ENCODE measurements around the gene BCLAF1. TPM values are rescaled to one million over a fixed set of nuclear protein-coding genes. Genes with fewer than 3 reads are reported as not detected.

The BCLAF1 gene
- total and polyA plus RNA-seq, 8 donors = 112 to 254 (median 198) TPM

GRCh38 chr6:136262940-136263339, 26.7 kb downstream of the BCLAF1 start:
- H3K36me3 ChIP-seq = peaks cover 0 to 97% of the 10 kb centered on the region in 2 donors
- H3K27ac ChIP-seq = no peak overlapping the region
- no peak for TF ChIP-seq CTCF (IDR thresholded peaks at IDR 0.05)
- no peak overlapping the region for H3K4me3 ChIP-seq
- no peaks in the 10 kb centered on the region for H3K9me3 ChIP-seq
- no peaks in the 10 kb centered on the region for H3K27me3 ChIP-seq
- peaks cover 0 to 6% of the 10 kb centered on the region in 2 donors for H3K4me1 ChIP-seq
- intact Hi-C loops (cut with DNase I) = no loop called here
- DNase-seq = no peak
- no peak for ATAC-seq

GRCh38 chr6:136254851-136255466, 34.7 kb downstream of the BCLAF1 start:
- Histone ChIP-seq H3K36me3 (peaks cover 0 to 41% of the 10 kb centered on the region in 2 donors), H3K27ac (no peak overlapping the region), H3K27me3 (no peaks in the 10 kb centered on the region), H3K4me3 (no peak overlapping the region), H3K4me1 (peaks cover 0 to 19% of the 10 kb centered on the region in 2 donors), H3K9me3 (no peaks in the 10 kb centered on the region)
- ATAC-seq (no peak), DNase-seq (no peak)
- TF ChIP-seq CTCF (IDR thresholded peaks at IDR 0.05) = no peak
- intact Hi-C loops (cut with DNase I) = no loop called here

GRCh38 chr6:136253734-136254133, 35.9 kb downstream of the BCLAF1 start:
- no peak overlapping the region for H3K4me3 ChIP-seq
- no peak for ATAC-seq
- intact Hi-C loops (cut with DNase I) = no loop called here

GRCh38 chr6:136252441-136252840, 37.2 kb downstream of the BCLAF1 start:
- peaks cover 0 to 33% of the 10 kb centered on the region in 2 donors for H3K4me1 ChIP-seq
- DNase-seq (no peak), ATAC-seq (no peak)
- no peak for TF ChIP-seq CTCF (IDR thresholded peaks at IDR 0.05)
- intact Hi-C loops (cut with DNase I) = no loop called here
- no peak overlapping the region for H3K27ac ChIP-seq
- H3K9me3 ChIP-seq = no peaks in the 10 kb centered on the region
- peaks cover 0 to 16% of the 10 kb centered on the region in 2 donors for H3K36me3 ChIP-seq
- H3K27me3 ChIP-seq = no peaks in the 10 kb centered on the region
- H3K4me3 ChIP-seq = no peak overlapping the region

More at GRCh38 chr6:136253734-136254133, 35.9 kb downstream of the BCLAF1 start:
- H3K9me3 ChIP-seq = no peaks in the 10 kb centered on the region
- no peak for DNase-seq
- H3K27me3 ChIP-seq = no peaks in the 10 kb centered on the region
- H3K4me1 ChIP-seq = peaks cover 0 to 31% of the 10 kb centered on the region in 2 donors
- H3K27ac ChIP-seq = no peak overlapping the region
- no peak for TF ChIP-seq CTCF (IDR thresholded peaks at IDR 0.05)
- H3K36me3 ChIP-seq = peaks cover 0 to 29% of the 10 kb centered on the region in 2 donors

- H3K36me3 ChIP-seq = peaks cover 0 to 5% of the 10 kb centered on the region in 2 donors
- no peak for ATAC-seq
- intact Hi-C loops (cut with DNase I) = no loop called here
- DNase-seq = no peak
- peaks cover 0 to 33% of the 10 kb centered on the region in 2 donors for H3K4me1 ChIP-seq
- H3K27me3 ChIP-seq = no peaks in the 10 kb centered on the region
- H3K27ac ChIP-seq = no peak overlapping the region
- no peak for TF ChIP-seq CTCF (IDR thresholded peaks at IDR 0.05)
- no peaks in the 10 kb centered on the region for H3K9me3 ChIP-seq
- no peak overlapping the region for H3K4me3 ChIP-seq
These were observed 38.3 kb downstream of the BCLAF1 start for GRCh38 chr6:136251394-136251793.
